BJ (cell line): ENCODE results near the gene VN1R2. TPM values are rescaled to one million over a fixed set of nuclear protein-coding genes. Genes with fewer than 3 reads are reported as not detected.
"Not testable (repeated sequence)": the region's sequence is repeated elsewhere in the genome, so short reads cannot be mapped to it uniquely, and the experiment has no call there.

Experiments used
- CTCF ChIA-PET: fragments of 350-600 bp; formaldehyde crosslinking; extraction: SDS; loops from one replicate; lab custom pipeline; 2021; ENCODE audit warnings: antibody characterized with exemption, inconsistent platforms; lab: Yijun Ruan, JAX
- POLR2A ChIA-PET: fragments of 300-600 bp; sonication (Branson Sonifier 250); formaldehyde crosslinking; extraction: SDS; loops from one replicate; lab custom pipeline; 2021; ENCODE audit warnings: antibody characterized with exemption; lab: Charles Lee
- DNase-seq: peaks from one replicate; pipeline ENCODE4 v3.0.0-alpha.2; 2011; ENCODE audit warnings: low read depth
- H3K27me3 ChIP-seq: 2 replicates; pipeline ENCODE4 v1.6.0; 2011; ENCODE audit warnings: low read length; ENCODE audit not compliant: control insufficient read depth, insufficient read depth
- H3K36me3 ChIP-seq: 2 replicates; pipeline ENCODE4 v1.5.1; 2011; ENCODE audit warnings: low read length; ENCODE audit not compliant: control insufficient read depth, insufficient read depth
- H3K4me3 ChIP-seq: 2 replicates; pipeline ENCODE4 v1.5.1; 2011; ENCODE audit warnings: low read depth, mild to moderate bottlenecking, control low read depth, low read length
- polyA plus RNA-seq: library from polyadenylated mRNA; depleted of rRNA; stranded (reverse); fragments of >200 nt; gene quantifications from 2 replicates; pipeline ENCODE4 v1.2.3, GENCODE V29; 2011; rRNA removed
- TF ChIP-seq, protein P1 (sequence below): IDR thresholded peaks from 2 replicates; pipeline ENCODE4 v1.5.1; 2011; ENCODE audit warnings: low read depth, mild to moderate bottlenecking, control low read depth, inconsistent platforms, low read length, moderate library complexity; ENCODE audit not compliant: insufficient read depth

VN1R2 gene
- polyA plus RNA-seq, 1 experiment: not detected

DNA sequence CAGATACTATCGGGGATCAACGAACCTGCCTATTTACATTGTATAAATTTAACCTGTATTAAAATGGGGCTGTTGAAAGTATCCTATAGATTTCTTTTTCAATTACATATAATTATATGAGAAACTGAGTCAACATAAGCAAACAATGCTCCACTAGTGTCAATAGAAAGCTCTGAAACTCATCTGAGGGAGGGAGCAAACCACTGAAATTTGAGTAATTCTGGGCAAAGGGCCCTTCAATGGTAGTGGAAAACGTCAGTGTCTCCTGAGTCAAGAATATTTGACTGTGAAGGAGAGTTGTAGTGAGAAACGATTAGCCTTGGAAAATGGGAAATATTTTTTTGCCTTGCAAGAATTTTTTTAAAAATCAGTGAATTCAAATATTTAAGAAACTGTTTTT, 27.0 kb downstream of the VN1R2 start:
- no peak for DNase-seq
- no peak overlapping the region for H3K4me3 ChIP-seq
- ChIA-PET CTCF (no interaction called here), POLR2A (no interaction called here)
- H3K36me3 ChIP-seq: no peaks in the 10 kb centered on the region
- TF ChIP-seq, protein P1, sequence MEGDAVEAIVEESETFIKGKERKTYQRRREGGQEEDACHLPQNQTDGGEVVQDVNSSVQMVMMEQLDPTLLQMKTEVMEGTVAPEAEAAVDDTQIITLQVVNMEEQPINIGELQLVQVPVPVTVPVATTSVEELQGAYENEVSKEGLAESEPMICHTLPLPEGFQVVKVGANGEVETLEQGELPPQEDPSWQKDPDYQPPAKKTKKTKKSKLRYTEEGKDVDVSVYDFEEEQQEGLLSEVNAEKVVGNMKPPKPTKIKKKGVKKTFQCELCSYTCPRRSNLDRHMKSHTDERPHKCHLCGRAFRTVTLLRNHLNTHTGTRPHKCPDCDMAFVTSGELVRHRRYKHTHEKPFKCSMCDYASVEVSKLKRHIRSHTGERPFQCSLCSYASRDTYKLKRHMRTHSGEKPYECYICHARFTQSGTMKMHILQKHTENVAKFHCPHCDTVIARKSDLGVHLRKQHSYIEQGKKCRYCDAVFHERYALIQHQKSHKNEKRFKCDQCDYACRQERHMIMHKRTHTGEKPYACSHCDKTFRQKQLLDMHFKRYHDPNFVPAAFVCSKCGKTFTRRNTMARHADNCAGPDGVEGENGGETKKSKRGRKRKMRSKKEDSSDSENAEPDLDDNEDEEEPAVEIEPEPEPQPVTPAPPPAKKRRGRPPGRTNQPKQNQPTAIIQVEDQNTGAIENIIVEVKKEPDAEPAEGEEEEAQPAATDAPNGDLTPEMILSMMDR: no peak
- H3K27me3 ChIP-seq: no peaks in the 10 kb centered on the region

DNA sequence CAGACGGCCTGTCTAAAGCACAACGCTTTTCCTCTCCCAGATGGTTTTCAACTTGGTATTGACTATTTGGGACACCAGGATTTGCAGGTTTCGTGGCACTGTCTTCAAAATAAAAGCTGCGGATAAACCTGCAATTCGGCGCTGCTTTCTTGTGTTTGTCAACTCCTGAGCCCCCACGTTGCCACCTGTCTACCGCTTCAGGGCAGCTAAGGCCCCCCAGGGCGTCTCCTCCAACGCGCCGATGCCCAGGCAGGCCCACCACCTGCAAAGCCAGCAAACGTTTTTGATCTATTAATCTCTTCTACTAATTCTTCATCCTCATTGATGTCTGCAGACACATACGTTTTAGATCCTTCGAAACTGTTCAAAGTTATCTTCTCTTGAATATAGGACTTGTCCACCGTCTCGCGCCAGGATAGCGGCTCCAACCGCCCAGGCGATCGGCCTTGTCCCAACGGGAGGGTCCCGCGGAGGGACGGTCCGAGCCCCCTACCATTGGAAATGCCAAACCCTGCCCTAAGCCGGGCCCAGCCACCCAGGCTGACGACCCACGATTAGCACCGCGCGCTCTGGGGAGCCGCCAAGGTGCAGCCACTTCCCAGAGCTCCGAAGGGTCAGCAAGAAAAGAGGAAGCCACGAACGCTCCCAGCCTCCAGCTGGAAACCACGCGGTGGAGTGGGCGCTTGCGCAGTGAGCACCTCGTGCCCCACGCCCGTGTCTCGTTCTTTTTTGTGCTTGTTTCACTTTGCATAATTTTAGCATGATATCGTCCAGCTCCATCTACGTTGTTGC, 32.9 kb downstream of the VN1R2 start:
- POLR2A ChIA-PET: no interaction called here
- Histone ChIP-seq H3K36me3 (no peaks in the 10 kb centered on the region), H3K4me3 (no peak overlapping the region), H3K27me3 (no peaks in the 10 kb centered on the region)
- DNase-seq: no peak
- TF ChIP-seq, protein P1: no peak
- CTCF ChIA-PET: interaction anchor here (0.8 kb wide), 1 partner anchor 13 kb away, joined by 3 read pairs; no protein-coding TSS in a partner anchor

DNA sequence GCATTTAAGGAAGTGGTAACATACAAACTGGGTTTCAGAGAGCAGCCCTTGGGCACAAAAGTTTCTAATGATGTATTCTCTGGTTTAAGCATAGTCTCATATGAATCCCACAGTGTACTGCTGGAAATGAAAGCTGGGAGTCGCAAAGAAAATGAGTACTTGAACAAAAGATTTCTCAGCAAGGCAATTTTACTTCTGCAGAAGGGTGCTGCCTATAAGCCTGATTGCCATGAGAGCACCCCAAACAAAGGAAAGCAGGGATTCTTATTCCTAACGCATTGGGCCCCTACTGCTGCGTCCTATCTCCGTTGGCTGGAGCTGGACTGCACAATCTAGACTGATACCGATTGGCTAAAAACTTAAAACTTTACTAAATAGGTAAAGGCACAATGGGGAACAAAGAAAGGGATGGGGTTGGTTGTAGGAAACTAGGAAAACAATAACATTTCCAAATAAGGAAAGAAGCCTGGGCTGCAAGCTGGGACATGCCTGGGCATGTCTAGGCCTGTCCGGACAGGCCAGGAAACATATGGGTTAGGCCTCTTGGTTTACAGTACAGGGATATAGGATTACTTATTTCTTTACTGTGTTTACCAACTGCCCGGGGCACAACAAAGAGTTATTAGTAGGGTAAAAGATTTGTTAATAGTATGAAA, 36.8 kb downstream of the VN1R2 start:
- CTCF ChIA-PET: no interaction called here
- no peak for DNase-seq
- Histone ChIP-seq H3K27me3 (no peaks in the 10 kb centered on the region), H3K36me3 (no peaks in the 10 kb centered on the region), H3K4me3 (no peak overlapping the region)
- POLR2A ChIA-PET: no interaction called here
- TF ChIP-seq, protein P1: no peak

DNA sequence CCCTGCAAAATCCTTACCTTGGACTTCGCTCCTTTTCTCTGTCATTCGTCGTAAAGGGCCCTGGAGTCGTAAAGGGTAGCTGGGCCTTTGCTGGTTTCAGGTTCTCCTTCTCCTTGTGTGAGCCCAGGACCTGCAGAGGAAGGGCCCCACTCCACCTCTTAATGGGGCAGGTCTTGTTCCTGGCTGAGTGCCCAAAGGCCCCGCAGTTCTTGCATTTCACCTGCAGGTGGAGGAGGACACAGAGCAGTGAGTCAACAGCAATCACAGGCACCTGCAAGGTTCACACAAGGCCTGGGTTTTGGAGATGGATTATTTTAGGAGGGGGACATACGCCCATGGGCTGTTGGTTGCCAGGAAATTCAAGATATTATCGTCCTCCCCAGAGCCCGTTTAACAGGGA, 43.2 kb downstream of the VN1R2 start:
- H3K27me3 ChIP-seq, H3K36me3 ChIP-seq, CTCF ChIA-PET, H3K4me3 ChIP-seq, POLR2A ChIA-PET, DNase-seq: not testable (repeated sequence)

DNA sequence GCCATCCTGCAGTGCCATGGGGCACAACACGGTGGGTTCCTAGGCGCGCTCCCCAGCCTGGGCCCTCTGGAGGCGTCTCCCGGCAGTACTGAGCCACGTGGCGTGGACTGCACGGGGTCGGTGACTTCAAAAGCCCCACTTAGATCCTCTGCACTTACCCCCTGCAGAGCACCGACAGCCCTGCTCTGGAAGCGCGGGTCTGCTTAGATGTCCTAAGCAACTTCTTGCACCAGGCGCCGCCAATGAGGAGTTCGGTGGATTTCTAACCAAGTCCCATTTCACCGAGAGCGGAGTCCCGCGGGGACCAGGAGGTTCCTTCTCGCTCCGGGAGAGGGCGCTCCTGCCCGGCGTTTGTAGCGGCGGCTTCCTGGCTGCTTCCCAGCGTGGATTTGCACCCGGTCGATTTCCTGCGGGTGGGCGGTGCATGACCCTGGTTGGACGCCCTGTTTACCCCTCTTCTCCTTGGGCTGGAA, 50.3 kb downstream of the VN1R2 start:
- Histone ChIP-seq H3K4me3 (no peak overlapping the region), H3K36me3 (no peaks in the 10 kb centered on the region), H3K27me3 (no peaks in the 10 kb centered on the region)
- DNase-seq: no peak
- ChIA-PET POLR2A (no interaction called here), CTCF (no interaction called here)
- TF ChIP-seq, protein P1: peak; percentile 44

Other genes starting within 250 kb of the VN1R2 start
- not detected in 2 replicates for gene ERVV-1, start 244.4 kb upstream of the VN1R2 start, polyA plus RNA-seq
- not detected in 2 replicates for gene ERVV-2, start 213.6 kb upstream of the VN1R2 start, polyA plus RNA-seq
- 9.0 and 11.5 TPM in 2 replicates for gene ZNF160, start 154.9 kb upstream of the VN1R2 start, polyA plus RNA-seq
- gene ZNF415, start 125.4 kb upstream of the VN1R2 start, polyA plus RNA-seq: 4.6 and 6.3 TPM in 2 replicates
- 2.0 and 4.2 TPM in 2 replicates for gene ZNF347, start 99.2 kb upstream of the VN1R2 start, polyA plus RNA-seq
- gene ZNF665, start 64.9 kb upstream of the VN1R2 start, polyA plus RNA-seq: 3.0 and 3.5 TPM in 2 replicates
- gene ZNF677, start 3.4 kb upstream of the VN1R2 start, polyA plus RNA-seq: 12.9 and 20.4 TPM in 2 replicates
- not detected in 2 replicates for gene VN1R4, start 9.4 kb downstream of the VN1R2 start, polyA plus RNA-seq
- 1.5 and 3.2 TPM in 2 replicates for gene ZNF845, start 75.5 kb downstream of the VN1R2 start, polyA plus RNA-seq
- 1.2 and 2.3 TPM in 2 replicates for gene ZNF525, start 107.4 kb downstream of the VN1R2 start, polyA plus RNA-seq
- gene ZNF765, start 136.9 kb downstream of the VN1R2 start, polyA plus RNA-seq: 2.9 and 3.9 TPM in 2 replicates
- gene ZNF761, start 173.7 kb downstream of the VN1R2 start, polyA plus RNA-seq: 5.6 and 8.7 TPM in 2 replicates
- gene ZNF813, start 209.4 kb downstream of the VN1R2 start, polyA plus RNA-seq: 0.60 and 1.5 TPM in 2 replicates